GM21717 (cell line): ENCODE data around the gene CBFA2T2.
"Not testable (repeated sequence)": the region's sequence is repeated elsewhere in the genome, so short reads cannot be mapped to it uniquely, and the experiment has no call there.

ENCODE experiments used
- ATAC-seq: cut with Tn5 transposase; IDR thresholded peaks from one replicate; pipeline ENCODE4 v1.9.1; 2021; ENCODE audit warnings: mild to moderate bottlenecking, moderate library complexity; ENCODE audit not compliant: unreplicated experiment

Gene CBFA2T2

DNA sequence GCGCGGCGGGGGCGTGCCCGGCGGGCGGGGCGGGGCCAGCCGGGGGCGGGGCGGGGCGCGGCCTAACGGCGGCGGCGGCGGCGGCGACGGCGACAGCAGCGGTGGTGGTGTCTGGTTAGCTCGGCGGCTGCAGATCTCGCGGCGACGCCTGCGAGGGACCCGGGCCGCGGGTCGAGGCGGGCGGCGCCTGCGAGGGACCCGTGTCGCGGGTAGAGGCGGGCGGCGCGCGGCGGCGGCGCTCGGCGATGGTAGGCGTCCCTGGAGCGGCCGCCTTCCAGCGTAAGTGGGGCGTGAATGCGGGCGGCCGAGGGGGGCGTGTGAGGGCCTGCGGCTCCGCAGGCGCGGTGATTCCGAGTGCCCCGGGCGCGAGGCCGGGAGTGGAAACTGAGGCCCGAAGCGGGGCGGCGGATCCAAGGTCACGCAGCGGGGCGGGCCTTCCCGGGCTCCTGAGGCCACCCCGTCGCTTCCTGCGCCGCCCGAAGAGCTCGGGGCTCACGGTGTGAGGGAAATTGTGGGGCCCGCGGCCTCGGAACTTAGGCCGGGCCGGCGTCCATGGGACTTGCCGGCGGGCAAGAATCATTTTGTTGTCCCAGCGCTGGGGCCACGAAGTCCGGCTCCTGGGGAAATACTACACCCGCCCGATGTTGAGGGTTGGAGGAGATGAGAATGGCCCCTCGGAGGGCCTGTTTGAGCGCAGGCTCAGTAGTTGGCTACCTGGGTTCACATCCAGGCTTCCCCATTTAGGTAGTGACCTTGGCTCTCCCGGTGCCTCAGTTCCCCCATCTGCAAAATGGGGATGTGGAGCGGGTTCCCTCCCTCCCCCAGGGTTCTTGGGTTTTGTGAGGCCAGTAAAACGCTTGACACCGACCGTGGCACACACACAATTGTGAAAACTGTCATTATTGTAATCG is at the start of gene CBFA2T2:
Gene CBFA2T2 (plus strand): TSS at position 74 of the 911 bp plus-strand sequence. CDS start 172 bp downstream, at position 246.
- peak; percentile 48 for ATAC-seq

DNA sequence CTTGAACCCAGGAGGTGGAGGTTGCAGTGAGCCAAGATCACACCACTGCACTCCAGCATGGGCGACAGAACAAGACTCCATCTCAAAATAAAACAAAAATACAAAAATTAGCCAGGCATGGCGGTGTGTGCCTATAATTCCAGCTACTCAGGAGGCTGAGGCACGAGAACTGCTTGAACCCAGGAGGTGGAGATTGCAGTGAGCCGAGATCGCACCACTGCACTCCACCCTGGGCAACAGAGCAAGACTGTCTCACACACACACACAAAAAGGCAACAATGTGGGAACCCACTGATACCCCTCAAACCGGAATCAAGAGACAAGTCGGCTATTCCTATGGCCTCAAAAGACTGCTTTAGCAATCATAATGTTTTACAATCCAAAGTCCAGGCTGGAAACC is 49.3 kb upstream of the CBFA2T2 start:
- ATAC-seq, result not testable (repeated sequence)

DNA sequence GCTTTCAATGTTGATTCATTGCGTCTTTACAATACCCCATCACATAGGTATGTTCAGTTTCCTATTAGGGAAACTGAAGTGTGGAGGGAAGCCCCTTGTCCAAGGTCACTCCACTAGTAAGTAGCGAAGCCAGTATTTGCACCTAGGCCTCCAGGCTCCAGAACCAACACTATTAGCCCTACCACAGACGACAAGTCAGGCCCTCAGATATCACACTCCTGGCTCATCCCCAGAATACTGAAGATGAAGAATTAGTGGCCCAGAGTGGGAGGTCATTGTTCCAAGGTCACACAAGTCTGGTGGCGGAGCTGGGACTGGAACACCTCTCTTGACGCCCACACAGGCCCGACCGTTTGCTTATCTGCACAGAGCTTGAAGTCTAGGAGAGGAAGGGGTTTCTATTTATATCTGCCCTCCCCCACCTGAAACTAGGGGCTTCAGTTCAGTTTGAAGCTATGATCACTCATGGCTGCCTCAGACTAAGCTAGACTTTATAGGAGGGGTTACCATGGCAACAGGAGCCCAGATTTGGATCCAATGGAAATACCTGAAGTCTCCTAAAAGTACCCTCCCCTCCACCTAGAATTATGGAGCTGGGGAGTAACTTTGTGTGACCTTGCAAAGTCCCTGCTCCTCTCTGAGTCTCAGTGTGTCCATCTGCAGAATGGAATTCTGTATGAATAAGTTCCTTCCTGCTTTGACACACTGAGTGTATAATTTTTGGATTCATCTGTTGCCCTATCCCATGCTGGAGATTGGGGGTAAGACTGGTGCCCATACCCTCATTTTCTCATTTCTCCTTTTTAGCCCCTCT is 48.5 kb upstream of the CBFA2T2 start:
- ATAC-seq, result no peak

DNA sequence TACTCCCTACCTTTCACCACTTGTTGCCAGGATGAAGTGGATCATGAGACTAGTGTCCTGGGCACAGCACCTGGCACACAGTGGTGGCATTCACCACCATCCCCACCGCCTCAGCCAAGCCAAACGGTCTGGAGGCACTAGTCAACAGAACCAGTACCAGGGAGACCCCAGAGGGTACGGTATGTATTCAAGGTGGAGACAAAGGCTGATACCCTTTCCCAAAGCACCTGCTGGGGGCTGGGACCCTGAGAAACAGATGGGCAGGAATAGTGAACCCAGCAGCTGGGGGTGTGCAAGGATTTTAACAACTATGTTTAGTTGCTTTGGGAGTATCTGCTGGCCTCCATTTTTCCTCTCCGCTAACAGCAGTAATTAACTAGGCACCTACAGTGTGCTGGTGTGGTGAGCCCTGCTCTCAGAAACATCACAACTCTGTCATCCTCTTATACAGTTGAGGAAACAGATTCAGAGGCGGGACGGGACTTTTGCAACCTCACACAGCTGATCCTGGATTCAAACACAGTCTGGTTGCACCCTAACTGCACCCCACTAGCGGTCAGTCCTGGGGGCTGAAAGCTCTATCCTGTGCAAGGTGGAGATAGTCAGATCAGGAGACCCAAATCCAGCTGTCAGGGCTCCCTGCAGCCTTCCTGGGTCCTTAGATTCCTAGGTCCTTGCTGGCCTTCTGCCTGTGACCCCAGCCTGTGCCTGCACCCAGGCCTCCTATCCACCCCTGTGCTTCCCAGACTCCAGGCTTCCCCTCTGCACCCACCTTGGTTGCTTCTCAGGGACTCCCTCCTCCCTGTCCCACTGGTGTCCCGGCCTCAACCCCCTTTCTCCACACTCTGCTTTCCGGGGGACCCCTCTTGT is 47.5 kb upstream of the CBFA2T2 start:
- ATAC-seq, result no peak

DNA sequence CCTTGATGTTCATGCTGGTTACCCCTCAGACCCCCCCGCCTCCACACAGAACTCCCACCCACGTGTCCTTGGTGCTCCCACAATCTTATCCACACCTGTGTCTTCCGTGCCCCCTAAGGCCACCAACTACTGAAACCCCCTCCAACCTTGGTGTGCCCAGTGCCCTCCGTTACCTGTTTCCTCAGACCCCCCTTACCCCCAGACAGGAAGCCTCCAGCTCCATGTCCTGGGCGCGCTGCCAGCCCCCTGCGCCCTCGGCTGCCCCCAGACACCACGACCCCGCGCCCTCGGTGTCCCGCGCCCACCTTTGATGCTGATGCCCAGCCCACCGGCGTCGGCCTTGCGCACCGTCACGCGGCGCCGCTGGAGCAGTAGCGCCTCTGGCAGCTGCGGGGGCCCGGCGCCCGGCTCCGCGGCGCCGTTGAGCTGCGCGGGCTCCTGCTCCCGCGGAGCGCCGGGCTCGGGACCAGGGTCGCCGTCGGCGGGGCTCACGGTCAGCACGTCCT is 46.8 kb upstream of the CBFA2T2 start:
- no peak for ATAC-seq

DNA sequence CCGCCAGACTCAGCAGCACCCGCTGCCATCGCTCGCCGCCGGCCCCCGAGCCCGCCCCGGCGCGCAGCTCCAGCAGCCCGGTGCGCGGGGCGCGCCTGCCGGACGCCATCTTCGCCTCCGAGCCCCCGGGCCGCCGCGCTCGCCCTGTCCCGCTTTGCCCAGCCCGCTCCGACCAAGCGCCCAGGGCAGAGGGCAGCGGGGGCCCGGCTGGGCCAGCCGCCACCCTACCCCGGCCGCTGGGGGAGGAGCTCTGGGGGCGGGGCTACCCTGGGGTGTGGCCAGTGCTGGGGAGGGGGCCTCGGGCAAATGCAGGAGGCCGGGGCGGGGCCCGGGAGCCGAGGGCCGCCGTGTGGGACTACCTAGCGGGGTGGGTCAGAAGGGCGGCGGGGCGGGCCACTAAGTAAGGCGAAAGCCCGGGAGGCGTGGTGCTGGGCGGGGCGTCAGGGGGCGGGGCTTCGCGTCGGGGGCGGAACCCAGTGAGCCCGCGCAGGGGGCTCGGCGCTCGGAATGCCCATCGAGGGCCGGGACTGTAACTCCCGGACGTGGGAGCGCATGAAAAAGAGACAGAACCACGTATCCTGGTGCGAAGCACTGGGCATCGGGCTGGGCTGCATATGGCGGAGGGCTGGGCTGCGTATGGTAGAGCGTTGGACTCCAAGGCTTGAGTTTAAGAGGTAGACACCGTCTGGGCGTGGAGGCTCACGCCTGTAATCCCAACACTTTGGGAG is 46.2 kb upstream of the CBFA2T2 start, which contains the start of gene SNTA1:
Gene SNTA1 (minus strand): TSS at position 252 of the 728 bp plus-strand sequence. CDS start 143 bp downstream, at position 109.
- no peak for ATAC-seq

DNA sequence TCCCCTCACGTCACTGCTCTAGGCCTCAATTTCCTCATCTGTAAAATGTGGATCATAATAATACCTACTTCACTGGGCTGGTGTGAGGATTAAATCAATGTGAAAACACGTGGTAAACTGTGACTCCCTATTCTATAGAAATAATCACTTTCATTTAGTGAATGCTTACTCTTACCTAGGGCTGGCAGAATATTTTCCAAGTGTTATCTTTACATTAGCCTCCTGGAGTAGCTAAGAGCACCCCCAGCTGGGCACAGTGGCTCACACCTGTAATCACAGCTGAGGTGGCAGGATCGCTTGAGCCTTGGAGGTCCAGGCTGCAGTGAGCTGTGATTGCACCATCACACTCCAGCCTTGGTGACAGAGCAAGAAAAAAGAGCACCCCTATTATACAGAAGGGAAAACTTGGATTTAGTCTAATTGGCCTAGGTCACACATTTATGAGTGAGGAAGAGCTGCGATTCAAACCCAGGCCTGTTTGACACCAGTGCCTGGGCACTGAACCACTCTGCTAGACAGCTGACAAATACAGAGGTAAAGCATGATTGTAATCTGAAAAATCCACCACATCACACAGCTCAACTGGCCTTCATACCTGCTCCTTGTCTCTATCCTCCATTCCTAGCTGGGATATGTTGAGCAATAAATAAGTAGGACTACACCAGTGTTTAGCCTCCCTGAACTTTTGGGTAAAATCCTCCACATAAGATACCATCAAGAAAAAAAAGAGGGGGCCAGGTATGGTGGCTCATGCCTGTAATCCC is 44.9 kb upstream of the CBFA2T2 start:
- no peak for ATAC-seq

DNA sequence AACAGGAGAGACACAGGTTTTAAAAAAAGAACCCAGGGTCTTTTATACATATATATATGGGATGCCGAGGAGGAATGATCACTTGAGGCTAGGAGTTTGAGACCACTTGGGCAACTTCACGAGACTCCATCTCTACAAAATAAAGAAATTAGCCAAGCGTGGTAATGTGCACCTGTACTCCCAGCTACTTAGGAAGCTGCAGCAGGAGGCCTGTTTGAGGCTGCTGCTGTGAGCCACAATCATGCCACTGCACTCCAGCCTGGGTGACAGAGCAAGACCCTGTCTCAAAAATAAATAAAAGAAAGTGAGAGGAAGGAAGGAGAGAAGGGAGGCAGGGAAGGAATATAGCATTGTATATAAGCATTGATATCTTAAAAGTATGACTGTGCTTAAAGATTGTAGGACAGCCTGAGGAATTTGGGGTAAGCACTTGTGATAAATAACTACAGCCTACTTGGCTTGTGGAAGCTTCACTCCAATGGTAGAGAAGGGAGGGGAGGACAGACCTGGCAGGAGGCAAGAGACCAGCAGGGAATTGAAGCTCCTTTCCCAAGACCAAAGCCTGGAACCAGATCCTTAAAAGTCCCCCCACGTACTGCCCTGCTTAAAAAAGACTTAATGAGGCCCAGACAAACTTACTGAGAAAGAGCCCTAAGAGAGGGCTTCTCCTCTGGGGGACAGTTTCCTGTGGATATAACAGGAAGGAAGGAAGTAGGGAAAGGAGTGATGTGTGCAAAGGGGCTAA is 43.8 kb upstream of the CBFA2T2 start:
- ATAC-seq, result no peak

DNA sequence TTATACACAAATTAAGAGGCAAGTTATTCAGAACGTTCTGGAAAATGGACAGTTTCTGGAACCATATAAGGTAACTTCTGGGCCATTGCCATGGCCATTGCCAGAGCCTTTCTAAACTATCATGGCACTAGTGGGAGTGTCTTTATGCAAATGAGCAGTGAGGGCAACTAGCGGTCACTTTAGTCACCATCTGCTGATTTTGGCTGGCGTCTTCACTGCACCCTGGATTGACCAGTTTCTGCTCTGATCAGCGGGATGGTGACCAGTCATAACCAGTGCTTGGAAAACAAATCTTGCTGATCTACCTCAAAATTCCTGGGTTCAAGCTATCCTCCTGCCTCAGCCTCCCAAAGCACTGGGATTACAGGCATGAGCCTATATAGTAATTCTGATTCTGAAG is 39.0 kb upstream of the CBFA2T2 start:
- no peak for ATAC-seq

DNA sequence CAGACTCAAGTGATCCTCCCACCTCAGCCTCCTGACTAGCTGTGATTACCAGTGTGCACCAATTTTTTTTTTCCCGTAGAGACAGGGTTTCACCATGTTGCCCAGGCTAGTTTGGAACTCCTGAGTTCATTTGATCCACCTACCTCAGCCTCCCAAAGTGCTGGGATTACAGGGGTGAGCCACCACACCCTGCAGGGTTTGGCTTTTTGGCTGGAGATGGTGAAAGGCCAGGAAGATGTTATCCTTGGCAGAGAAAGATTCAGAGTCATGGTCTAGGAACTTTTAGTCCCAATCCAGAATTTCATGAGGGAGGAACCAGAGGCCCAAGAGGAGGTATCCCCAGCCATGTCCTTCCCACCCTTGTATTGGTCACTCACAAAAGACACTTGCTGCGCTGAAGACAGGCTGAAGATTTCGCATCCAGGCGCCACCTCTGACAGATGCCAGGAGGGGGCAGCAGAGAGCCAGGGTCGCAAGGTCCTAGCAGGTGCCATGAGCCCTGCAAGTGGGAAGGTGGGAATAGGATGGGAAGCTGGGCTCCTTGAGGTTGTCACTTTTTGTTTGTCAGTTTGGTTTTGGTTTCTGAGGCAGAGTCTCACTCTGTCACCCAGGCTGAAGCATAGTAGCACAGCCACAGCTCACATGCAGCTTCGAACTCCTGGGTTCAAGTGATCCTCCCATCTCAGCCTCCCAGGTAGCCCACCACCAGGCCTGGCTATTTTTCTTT is 32.8 kb upstream of the CBFA2T2 start:
- not testable (repeated sequence) for ATAC-seq

DNA sequence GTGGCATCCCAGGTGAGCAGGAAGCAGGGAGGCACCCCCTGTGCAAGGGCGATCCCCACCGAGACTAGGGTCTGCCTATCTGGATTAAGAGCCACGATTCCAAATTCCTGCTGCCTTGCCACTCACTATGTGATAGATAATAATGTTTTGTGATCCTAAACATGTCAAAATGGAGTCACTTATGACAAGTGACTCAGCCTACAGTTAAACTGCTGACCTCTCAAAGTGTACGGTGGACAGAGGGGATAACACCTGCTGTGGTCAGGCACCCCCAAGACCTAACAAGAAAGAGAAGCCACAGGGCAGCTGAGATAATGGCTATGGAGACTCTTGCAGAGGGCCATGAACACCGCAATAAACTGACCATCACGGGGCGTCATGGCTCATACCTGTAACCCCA is 30.3 kb upstream of the CBFA2T2 start:
- ATAC-seq, result no peak

DNA sequence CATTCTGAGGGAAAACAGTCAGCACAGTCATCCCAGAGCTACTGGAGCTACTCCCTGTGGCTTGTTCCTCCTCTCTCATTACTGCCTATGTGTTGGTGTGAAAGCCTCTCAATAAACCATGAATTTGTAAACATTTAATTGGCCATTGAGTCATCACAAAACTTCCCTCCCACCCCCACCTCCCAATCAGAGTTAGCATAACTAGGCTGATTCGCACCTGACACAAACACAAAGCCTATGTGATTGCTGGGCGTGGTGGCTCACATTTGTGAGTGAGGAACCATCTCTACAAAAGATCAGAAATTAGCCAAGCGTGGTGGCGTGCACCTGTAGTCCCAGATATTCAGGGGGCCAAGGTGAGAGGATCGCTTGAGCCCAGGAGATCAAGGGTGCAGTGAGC is 29.2 kb upstream of the CBFA2T2 start:
- ATAC-seq, result no peak

DNA sequence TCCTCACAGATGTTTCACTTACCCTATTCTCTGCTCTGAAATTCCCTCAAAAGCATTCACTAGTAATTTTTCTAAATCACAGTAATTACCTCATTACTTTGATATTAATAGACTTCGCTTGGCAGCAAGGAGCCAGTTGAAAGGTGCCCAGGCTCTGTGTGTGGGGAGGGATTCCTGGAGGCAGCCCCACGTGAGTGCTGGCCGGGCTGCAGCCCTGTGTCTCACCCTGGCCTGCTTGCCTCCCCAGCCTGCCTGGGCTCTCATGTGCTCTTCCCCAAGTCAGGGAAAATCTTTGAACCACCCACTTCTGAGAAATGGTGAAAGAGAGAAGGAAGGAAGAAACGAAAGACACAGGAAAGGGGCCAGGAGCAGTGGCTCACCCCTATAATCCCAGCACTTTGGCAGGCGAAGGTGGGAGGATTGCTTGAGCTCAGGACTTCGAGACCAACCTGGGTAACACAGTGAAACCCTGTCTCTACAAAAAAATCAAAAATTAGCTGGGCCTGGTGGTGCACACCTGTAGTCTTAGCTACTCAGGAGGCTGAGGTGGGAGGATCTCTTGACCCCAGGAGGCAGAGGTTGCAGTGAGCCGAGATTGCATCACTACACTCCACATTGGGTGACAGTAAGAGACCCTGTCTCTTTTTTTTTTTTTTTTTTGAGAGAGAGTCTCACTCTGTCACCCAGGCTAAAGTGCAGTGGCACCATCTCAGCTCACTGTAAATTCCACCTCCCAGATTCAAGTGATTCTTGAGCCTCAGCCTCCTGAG is 26.4 kb upstream of the CBFA2T2 start:
- ATAC-seq, result no peak

DNA sequence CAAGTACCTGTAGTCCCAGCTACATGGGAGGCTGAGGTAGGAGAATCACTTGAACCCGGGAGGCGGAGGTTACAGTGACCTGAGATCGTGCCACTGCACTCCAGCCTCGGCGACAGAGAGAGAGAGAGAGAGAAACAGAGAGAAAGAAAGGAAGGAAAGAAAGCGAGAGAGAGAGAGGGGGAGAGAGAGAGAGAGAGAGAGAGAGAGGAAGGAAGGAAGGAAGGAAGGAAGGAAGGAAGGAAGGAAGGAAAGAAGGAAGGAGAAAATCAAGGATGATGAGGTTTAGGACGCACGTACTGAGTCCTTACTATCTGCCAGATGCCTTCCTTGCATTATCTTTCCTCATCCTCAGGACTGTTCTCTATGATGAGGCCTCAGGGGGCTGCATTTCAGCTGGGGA is 25.1 kb upstream of the CBFA2T2 start:
- not testable (repeated sequence) for ATAC-seq

DNA sequence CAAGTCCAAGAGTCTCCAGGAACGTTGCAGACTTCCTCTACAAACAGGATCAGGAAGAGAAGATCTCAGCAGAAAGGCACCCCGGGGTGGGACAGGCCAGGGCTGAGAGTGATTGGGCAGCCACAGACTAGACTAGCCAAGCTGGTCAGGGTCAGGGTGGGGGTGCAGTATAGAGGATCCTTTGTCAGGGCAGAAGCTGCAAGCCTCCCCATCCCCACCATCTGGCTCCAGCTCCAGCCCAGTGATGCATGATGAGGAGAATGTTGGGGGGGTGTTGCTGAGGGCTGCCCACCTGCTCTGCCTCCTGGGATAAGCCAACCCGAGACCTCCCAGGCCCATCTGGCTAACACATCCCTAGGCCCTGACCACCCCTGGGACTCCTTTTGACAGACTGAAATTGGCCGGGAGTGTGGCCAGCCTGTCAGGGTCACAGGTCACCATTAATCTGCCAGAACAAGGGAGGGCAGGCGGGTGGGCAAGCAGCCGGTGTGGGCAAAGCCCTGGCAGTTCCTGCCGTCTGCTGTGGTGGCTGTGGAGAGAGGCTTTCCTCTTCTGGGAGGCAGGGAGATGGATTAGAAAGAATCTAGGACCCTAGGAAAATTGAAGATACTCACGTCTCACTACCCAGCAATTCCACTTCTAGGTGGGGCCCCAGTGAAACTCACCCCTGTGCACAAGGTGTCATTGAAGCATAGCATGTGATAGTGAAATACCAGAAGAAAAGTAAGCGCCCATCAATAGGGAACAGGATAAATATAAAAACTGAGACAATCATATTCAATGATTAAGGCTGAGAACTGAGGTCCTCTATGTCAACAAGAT is 24.2 kb upstream of the CBFA2T2 start:
- ATAC-seq, result no peak

DNA sequence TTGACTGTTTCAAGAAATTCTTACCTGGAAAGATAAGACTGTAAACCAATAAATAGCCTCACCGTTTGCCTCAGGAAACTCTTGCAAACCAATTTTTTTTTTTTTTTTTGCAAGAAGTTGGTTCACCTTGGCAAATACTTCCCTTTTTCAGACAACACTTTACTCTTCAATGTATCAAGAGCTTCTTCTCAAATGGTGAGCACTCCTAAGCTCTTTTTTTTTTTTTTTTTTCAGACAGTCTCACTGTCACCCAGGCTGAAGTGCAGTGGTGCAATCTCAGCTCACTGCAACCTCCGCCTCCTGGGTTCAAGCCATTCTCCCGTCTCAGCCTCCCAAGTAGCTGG is 23.6 kb upstream of the CBFA2T2 start:
- no peak for ATAC-seq
